Activated T-helper 1 cell treated with Interleukin-2 at 50 U/mL for 16 hours (primary cell): ENCODE results near the gene DNAJC13.
A peak's percentile ranks its signal among the peaks of the same experiment; 100 is the strongest.
"Not testable (repeated sequence)": the region's sequence is repeated elsewhere in the genome, so short reads cannot be mapped to it uniquely, and the experiment has no call there.

ENCODE experiments used
- DNase-seq: peaks from one replicate; pipeline ENCODE4 v3.0.0-alpha.2; 2020; ENCODE audit warnings: low read depth

The DNAJC13 gene, protein sequence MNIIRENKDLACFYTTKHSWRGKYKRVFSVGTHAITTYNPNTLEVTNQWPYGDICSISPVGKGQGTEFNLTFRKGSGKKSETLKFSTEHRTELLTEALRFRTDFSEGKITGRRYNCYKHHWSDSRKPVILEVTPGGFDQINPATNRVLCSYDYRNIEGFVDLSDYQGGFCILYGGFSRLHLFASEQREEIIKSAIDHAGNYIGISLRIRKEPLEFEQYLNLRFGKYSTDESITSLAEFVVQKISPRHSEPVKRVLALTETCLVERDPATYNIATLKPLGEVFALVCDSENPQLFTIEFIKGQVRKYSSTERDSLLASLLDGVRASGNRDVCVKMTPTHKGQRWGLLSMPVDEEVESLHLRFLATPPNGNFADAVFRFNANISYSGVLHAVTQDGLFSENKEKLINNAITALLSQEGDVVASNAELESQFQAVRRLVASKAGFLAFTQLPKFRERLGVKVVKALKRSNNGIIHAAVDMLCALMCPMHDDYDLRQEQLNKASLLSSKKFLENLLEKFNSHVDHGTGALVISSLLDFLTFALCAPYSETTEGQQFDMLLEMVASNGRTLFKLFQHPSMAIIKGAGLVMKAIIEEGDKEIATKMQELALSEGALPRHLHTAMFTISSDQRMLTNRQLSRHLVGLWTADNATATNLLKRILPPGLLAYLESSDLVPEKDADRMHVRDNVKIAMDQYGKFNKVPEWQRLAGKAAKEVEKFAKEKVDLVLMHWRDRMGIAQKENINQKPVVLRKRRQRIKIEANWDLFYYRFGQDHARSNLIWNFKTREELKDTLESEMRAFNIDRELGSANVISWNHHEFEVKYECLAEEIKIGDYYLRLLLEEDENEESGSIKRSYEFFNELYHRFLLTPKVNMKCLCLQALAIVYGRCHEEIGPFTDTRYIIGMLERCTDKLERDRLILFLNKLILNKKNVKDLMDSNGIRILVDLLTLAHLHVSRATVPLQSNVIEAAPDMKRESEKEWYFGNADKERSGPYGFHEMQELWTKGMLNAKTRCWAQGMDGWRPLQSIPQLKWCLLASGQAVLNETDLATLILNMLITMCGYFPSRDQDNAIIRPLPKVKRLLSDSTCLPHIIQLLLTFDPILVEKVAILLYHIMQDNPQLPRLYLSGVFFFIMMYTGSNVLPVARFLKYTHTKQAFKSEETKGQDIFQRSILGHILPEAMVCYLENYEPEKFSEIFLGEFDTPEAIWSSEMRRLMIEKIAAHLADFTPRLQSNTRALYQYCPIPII (N-terminal part only)

GRCh38 chr3:132416807-132417694 lies at the start of gene DNAJC13:
Gene DNAJC13 (plus strand): TSS chr3:132417502. CDS start chr3:132434551, 17,049 bp downstream.
- DNase-seq = peak; percentile 85

DNA sequence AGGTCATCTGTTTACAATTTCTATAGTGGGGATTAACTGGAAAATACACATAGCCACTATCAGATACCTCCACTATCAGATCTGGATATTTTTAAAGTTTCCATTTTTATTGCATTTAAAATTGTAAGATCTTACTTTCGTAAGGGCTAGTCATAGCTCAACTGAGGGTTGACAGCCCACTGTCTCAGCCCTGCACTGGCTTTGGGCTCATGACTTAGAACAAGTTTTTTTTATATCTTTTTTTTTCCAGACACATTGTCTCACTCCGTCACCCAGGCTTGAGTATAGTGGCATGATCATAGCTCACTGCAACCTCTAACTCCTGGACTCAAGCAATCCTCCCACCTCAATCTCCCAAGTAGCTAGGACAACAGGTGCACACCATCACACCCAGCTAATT lies 48.8 kb upstream of the DNAJC13 start:
- no peak for DNase-seq

DNA sequence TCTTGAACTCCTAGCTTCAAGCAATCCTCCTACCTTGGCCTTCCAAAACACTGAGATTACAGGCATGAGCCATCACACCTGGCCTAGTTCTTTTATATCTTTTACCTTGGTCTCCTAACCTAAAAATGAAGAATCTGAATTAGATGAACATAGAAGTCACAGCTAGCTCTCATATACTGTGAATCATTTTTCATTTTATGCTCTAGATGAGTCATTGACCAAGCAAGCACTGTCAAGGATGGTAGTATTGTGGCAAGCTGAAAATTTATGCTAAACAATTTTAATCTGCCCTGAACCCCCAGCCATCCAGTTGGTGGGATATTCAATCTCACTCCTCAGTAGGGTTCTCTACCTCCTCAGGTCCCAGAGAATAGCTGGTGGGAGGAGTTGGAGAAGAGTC lies 48.3 kb upstream of the DNAJC13 start:
- no peak for DNase-seq

GRCh38 chr3:132376945-132377354 lies 40.4 kb upstream of the DNAJC13 start:
- DNase-seq = not testable (repeated sequence)

DNA sequence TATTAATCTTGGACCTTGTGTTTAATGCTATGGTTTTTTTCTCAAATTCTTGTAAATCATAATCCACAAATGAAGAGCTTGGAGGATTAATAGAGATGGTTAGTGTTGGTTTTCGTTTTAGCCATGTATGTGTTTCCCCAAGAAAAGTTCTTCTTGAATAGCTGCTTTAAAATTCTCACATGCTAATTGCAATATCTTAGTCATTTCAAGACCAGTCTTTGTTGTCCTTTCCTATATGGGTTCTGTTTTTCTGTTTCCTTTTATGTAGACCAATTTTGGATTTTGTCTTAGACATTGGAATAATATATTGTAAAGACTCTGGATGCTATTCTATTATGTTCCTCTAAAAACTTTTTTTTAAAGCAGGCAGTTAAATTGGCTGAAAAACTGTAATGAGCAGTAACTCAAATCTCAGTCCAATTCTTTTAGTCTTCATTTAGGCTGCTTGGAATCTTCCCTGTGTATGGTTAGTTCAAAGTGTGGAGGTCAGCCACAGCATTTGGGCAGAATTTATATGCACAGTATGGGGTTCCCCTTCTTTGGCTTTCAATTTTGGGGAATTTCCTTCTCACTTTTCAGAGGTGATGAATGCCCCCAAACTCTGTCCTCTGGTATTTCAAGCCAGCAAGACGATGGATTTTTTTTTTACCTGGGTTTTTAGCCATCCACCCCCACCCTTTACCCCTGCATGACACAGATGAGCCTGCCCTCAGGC lies 39.1 kb upstream of the DNAJC13 start:
- no peak for DNase-seq

GRCh38 chr3:132378846-132379245 lies 38.5 kb upstream of the DNAJC13 start:
- DNase-seq = no peak

DNA sequence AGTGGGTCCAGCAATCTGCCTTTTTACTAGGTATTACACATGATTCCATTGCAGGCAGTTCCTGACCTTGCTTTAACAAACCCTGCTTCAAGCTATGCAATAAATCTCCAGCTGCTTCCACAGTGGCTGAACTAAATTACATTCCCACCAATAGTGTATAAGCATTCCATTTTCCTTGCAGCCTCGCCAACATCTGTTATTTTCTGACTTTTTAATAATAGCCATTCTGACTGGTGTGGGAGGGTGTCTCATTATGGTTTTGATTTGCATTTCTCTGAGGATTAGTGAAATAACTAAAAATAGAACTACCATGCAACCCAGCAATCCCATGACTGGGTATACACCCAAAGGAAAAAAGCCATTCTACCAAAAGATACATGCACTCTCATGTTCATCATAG lies 36.4 kb upstream of the DNAJC13 start:
- DNase-seq = no peak

DNA sequence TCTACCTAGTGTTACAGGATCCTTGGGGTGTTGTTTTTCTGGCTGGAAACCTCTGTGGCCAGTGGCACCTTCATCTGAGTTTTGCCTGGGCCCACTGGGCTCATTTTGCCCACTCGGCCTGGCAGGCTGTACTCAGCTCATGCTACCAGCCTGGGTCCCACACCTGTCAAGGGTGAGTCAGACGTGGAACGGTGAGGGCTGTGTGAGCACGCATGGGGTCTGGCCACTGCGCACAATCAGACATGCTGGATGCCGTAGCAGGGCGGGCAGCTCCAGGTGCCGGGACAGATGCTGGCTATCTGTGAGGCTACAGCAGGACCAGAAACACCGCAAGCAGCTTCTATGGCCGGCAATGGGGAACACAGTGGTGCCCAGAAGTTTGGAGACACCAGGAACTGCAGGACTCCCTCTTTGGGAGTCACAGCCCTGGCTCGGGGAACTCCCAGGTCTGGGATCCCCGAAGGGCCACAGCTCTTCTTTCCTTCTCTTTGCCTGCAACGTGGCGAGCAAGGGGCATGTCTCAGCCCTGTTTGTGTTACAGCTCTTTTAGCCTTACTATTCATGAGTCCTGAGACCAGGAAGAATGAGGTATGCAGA lies 35.9 kb upstream of the DNAJC13 start:
- no peak for DNase-seq

DNA sequence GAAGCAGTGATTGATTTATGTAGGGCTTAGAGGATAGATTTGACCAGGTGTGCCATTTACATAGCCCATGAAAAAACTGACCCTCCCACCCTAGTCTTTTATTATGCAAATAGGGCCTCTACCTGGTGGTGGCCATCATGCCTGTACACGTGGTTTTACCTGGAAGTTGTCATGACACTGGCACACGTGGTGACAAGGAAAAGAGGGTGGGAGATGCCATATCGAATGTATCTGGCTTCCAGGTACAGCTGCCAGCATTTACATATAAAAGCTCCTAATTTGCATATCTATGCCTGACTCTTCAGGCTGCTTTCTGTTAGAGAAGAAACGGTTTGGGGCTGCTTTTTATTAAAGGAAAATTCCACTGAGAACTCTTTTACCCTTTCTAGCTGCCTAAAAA lies 35.0 kb upstream of the DNAJC13 start:
- DNase-seq = no peak

DNA sequence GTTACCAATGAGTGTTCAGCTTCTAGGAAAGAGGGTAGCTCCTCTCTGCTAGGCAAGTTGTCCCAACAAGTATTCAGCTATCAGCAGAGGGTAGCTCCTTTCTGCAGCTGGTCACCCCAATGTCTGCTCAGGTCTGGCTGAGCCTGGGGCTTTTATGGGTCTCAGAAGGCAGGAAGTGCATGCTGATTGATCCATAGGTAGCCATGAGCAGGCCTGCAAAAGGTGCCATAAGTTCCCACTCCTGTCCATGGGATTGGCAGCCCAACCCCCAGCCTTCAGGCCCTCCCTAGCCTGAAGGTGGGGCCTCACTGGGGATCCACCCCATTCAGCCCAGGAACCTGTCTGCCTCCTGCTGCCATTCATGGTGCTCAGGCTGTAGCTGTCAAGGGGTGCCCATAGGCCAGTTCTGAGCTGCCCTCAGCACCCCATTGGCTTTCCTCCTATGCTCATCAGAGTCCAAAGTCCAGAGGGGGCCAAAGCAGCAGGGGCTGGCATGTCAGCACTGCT lies 34.6 kb upstream of the DNAJC13 start:
- no peak for DNase-seq

GRCh38 chr3:132386259-132386658 lies 31.0 kb upstream of the DNAJC13 start:
- no peak for DNase-seq

GRCh38 chr3:132392675-132393074 lies 24.6 kb upstream of the DNAJC13 start:
- not testable (repeated sequence) for DNase-seq

- DNase-seq = no peak
Observed at GRCh38 chr3:132394320-132394719, 23.0 kb upstream of the DNAJC13 start.

- no peak for DNase-seq
Observed at GRCh38 chr3:132395126-132395525, 22.2 kb upstream of the DNAJC13 start.

DNA sequence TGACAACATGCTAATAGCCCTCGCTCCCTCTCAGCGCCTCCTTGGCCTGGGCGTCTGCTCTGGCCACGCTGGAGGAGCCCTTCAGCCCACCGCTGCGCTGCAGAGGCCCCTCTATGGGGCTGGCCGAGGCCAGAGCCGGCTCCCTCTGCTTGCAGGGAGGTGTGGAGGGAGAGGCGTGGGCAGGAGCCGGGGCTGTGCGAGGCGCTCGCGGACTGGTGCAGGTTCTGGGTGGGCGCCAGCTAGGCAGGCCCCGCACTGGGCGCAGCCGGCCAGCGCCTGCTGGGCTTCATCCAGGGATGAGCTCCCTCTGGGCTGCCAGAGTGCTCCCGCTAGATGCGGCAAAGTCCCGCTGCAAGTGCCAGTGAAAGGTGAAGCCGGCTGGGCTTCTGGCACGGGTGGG lies 21.0 kb upstream of the DNAJC13 start:
- no peak for DNase-seq

GRCh38 chr3:132396776-132397175 lies 20.5 kb upstream of the DNAJC13 start:
- not testable (repeated sequence) for DNase-seq

GRCh38 chr3:132399054-132399929 lies 18.0 kb upstream of the DNAJC13 start:
- no peak for DNase-seq

DNA sequence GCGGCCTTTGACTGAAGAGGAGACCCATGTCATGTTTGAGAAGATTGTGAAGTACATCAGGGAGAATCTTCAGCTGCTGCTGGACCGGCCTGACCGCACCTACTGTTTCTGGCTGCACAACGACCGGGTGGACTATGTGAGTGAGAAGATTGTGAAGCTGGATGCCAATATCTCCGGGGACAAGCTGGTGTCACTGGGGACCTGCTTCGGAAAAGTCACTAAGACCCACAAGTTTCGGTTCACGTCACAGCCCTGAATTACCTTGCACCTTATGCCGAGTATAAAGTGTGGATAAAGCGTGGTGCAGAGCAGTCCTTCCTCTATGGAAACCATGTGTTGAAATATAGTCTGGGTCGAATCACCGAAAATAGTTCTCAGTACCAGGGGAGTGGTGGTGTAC lies 16.0 kb upstream of the DNAJC13 start:
- DNase-seq = no peak

DNA sequence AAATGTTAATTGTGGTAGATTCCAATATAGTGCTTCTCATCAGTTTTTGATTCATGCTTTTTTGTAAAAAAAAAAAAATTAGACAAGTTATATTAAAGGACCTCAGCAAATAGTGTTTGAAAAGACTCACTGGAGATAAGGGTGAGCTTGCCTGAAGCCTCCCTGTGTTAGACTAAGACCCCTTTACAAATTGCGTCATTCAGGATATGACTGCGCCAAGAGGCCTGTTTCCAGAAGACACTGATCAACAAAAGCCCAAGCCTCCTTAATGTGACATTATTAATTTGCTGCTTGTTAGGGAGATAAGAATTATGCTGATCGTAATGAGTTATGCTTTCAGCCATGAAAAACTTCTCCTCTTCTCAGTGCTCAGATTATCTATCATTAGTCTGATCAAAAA lies 13.0 kb upstream of the DNAJC13 start:
- DNase-seq = no peak
